Measurements from ENCODE around the gene HAS3.
"Not testable (repeated sequence)": the region's sequence is repeated elsewhere in the genome, so short reads cannot be mapped to it uniquely, and the experiment has no call there.

The HAS3 gene, protein sequence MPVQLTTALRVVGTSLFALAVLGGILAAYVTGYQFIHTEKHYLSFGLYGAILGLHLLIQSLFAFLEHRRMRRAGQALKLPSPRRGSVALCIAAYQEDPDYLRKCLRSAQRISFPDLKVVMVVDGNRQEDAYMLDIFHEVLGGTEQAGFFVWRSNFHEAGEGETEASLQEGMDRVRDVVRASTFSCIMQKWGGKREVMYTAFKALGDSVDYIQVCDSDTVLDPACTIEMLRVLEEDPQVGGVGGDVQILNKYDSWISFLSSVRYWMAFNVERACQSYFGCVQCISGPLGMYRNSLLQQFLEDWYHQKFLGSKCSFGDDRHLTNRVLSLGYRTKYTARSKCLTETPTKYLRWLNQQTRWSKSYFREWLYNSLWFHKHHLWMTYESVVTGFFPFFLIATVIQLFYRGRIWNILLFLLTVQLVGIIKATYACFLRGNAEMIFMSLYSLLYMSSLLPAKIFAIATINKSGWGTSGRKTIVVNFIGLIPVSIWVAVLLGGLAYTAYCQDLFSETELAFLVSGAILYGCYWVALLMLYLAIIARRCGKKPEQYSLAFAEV

DNA sequence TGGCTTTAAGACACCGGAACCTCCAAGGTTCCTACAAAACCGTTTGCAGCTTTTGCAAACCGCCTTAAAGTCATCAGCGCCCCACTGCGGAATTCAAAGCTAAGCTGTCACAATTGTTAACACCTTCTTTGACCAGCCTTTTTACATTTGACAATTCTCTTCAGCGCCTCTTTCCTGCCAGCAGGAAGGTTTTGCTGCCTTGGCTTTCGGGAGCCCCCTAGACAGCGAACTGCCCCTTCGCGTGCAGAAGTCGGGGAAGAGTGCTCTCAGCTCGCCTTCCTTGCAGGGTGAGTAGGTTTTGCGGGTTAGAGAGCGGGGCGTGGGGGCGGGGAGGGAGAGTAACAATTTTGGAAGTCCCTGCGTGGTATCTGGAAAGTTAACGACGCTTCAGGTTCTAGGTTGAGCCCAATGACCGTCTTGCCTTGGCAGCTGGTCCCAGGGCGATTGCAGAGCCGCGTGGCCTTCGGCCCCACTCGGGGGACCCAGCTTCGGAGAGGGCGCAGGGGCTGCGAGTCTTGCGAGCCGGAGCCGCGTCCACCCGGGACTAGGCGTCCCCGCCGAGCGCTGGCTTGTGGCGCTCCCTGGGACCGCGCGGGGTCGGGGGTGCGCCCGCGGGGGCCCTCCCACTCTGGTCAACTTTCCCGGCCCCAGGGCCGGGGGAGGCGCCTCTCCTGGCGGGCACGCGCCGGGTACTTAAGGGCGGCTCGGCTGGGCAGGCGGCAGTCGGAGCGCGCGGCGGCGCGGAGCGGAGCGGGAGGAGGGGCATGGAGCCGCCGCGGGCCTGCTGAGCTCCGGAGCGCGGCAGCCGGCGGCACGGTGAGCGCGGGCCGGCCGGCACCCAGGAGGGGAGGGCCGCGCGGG, at the start of gene HAS3:
HAS3 (plus strand) TSS at position 153 of the 861 bp plus-strand sequence. CDS start 3,743 bp downstream, outside the sequence.
- DNase-seq: peak; percentile 77

DNA sequence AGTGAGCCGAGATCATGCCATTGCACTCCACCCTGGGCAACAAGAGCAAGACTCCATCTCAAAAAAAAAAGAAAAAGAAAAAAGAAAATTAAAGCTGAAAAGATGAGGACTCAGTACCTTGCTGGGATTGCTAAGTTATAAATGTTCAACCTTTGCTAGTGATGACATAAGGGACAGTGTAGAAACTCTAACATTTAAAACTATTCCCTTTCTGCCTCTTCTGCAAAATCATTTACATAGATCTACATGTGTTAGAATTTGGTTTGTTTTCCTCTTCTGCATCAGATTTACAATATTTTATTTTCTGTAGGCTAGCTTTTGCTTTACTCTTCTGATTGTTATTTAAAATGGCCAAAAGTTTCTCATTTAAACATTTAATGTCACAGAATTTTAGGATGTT, 49.5 kb upstream of the HAS3 start:
- no peak for DNase-seq

DNA sequence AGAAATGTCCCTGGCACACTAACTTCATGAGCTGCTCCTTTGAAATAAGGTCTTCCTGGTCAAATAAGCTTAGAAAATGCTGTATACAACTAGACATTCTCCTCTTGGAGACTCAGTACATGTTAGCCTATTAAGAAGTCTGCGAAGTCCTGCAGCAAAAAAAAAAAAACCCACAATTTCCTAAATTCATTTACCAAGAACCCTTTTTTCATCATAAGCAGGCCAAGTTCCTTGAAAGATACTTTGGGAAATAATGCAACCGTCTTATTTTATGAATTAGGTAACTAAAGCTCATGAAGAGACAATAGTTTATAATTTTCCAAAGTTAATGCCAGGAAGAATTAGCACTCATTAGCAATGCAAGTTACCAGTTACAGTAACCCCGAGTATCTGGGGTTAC, 49.0 kb upstream of the HAS3 start:
- DNase-seq: no peak

DNA sequence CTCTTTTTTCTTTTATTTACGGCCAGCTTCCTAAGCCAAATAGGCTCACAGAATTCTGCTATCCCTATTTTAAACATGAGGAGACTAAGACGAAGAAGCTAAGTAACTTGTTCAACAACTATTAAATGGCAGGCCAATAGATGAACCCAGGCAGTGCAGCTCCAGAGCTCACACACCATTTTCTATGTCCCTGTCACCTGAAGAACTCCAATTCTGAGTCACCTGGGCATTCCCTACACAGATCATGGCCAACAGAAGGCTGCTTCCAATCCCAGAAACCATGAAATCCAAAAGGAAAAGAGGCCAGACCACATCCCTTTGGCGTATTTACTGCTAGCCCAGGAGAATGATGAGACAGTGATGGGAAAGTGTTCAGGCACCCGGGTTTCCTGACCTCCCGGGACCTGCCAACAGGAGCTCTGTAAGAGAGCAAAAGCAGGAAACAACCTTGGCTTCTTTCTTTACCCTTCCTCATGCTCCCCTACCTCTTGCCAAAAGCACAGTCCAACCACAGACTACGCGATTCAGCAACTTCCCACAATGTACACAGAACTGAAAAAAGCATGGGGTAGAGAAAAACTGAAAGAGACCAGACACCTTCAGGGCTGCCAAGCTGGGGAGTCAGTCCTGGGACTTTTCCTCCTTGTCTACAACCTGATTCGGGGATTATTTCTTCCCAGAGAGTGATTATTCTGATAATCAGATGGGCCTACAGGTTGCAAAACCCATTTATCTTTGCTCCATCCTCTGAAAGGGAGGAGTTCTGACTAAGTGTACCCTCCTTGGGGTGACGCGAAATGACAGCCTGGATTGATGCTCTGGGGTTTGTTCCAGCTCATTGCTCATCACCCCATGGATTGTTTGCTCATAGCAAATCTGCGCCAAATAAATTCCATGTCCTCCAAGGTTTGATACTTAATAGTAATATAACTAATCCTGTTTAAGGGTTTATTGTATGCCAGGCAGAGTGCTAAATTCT, 47.8 kb upstream of the HAS3 start:
- peak; percentile 53 for DNase-seq

GRCh38 chr16:69063491-69063890, 42.0 kb upstream of the HAS3 start:
- not testable (repeated sequence) for DNase-seq

DNA sequence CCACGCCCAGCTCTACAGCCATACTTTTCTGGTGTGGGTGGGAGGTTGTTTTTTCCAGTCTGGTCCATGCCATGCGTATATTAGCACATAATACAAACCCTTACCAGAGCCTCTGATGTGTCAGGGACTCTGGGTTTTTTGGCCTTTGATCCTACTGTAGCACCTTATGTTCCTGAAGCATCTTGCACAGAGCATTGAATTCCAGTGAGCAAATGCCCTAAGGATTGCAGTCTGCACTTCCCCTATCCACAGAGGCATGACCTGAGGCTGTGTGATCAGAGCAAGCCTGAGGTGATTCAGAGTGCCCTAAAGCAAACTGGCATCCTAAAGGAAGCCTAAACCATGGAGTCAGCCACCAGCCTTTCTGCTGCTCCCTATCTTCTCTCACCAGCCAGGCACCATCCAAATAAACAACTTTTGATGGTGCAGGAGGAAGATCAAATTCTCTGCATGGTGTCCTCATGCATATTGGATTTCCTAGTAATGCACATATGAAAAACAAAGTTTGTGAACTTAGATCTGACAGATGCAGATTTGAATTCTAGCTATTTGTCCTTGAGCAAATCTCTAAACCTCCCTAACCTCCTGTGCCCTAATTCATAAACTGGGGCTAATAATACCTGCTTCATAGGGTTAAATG, 41.2 kb upstream of the HAS3 start:
- DNase-seq: no peak

GRCh38 chr16:69064764-69065313, 40.6 kb upstream of the HAS3 start:
- DNase-seq: no peak

DNA sequence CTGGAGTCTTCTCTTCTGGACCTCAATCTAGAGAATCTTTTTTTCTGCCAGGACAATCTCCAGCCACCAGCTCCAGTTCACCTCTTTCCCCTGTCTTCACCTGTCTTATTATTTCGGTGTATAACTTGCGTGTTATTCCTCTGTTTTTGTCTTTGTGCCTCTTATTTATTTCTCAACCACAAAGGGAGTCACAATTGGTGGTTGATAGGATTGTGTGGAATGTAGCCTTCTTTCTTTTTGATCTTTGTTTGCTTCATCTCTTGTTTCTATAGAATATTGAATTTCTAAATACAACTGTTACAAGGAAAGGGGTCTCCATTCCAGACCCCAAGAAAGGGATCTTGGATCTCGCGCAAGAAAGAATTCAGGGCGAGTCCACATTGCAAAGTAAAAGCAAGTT, 35.9 kb upstream of the HAS3 start:
- DNase-seq: no peak

- no peak for DNase-seq
Measured at GRCh38 chr16:69071036-69071435, 34.4 kb upstream of the HAS3 start.

GRCh38 chr16:69072640-69072974, 32.8 kb upstream of the HAS3 start:
- no peak for DNase-seq

GRCh38 chr16:69073181-69073702, 32.2 kb upstream of the HAS3 start:
- DNase-seq: no peak

DNA sequence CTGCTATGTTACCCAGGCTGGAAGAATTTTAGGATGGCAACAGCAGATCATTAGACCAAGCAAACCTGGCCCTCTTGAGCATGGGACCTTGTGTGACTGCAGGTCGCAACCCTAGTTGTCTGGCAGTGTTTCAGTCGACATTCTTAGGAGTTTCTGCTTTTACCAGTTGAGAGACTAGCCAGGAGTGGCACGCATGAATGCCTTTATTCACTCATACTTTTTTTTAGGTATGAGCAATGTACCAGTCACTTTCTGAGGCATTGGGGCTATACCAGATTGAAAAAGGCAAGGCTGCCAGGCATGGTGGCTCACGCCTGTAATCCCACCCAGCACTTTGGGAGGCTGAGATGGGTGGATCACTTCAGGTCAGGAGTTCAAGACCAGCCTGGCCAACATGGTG, 28.2 kb upstream of the HAS3 start:
- DNase-seq: no peak

GRCh38 chr16:69078073-69078472, 27.4 kb upstream of the HAS3 start:
- DNase-seq: no peak

DNA sequence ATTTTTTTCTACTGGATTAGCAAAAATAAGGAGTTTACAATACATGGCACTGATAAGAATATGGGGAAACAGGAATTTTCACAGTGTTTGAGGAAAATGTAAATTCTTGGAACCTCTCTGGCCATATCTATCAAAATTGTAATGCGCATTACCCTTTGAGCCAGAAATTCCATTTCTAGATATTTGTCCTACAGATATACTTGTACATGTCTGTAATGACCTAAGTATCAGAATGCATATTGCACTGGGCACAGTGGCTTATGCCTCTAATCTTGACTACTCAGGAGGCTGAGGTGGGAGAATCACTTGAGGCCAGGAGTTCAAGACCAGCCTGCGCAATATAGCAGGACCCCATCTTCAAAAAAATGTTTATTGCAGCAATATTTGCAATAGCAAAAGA, 25.8 kb upstream of the HAS3 start:
- no peak for DNase-seq

- DNase-seq: no peak
Measured at GRCh38 chr16:69083306-69083941, 22.0 kb upstream of the HAS3 start.

GRCh38 chr16:69084289-69084688, 21.2 kb upstream of the HAS3 start:
- DNase-seq: no peak

DNA sequence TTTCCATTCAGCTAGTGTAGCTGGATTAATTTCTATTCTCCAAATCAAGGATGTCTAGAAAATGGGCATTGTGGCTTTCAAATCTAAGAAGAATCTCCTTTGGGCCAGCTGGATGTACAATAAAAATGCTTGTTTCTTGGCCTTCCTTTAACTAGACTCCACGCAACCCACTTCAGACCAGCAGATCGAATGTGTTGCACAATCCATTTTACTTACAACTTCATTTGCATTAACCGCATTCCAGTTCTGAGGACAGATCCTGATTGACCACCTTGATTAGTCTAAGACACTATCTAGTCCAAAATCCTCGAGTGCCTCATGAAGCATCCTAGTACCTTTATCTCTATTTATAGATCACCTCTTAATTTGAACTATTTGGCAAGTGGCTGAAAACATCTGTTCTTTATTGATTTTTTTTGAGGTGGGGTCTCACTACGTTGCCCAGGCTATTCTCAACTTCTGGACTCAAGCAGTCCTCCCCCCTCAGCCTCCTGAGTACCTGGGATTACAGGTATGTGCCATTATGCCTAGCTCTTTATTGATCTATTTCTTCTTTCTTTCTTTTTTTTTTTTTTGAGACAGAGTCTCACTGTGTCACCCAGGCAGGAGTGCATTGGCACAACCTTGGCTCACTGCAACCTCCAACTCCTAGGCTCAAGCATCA, 20.3 kb upstream of the HAS3 start:
- no peak for DNase-seq

DNA sequence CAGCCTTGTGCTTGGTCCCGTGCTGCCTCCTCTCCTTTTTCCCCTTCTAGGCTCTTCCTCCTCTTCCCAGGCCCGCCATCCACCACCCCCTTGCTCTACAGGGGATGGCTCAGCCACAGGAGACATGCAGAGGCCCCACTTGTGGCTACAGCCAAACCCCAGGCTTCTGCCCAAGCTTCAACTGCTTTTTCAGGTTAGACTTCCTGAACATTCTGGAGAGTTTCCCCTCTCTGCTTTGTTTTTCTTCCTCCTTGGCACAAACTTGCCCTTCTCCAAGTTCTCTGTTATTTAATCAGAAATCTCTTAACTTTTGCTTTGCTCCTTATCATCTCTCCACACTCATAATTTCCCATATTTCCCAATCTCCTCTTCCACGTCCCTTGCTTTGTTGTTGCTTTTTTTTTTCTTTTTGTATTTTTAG, 18.3 kb upstream of the HAS3 start:
- no peak for DNase-seq

- no peak for DNase-seq
Measured at GRCh38 chr16:69088684-69089083, 16.8 kb upstream of the HAS3 start.
